ENCODE results near the gene CRTC1. TPM values are rescaled to one million over a fixed set of nuclear protein-coding genes. Genes with fewer than 3 reads are reported as not detected.
"Not testable (repeated sequence)": the region's sequence is repeated elsewhere in the genome, so short reads cannot be mapped to it uniquely, and the experiment has no call there.

Gene CRTC1
- polyA plus RNA-seq, 12 donors, result 9.8 to 29.3 (median 11.7) TPM; not detected in 1

- no peak for DNase-seq
Measured at GRCh38 chr19:18726846-18727245, 43.4 kb downstream of the CRTC1 start.

- DNase-seq, result not testable (repeated sequence)
Measured at GRCh38 chr19:18727602-18728001, 44.1 kb downstream of the CRTC1 start.

GRCh38 chr19:18729933-18730530 lies 46.6 kb downstream of the CRTC1 start:
- DNase-seq, result no peak

GRCh38 chr19:18730885-18731513 lies 47.5 kb downstream of the CRTC1 start:
- no peak for DNase-seq

- no peak for DNase-seq
Measured at GRCh38 chr19:18731562-18732008, 48.1 kb downstream of the CRTC1 start.

- DNase-seq, result no peak
Measured at GRCh38 chr19:18733196-18733647, 49.7 kb downstream of the CRTC1 start.

GRCh38 chr19:18733762-18734332 lies 50.4 kb downstream of the CRTC1 start:
- DNase-seq, result not testable (repeated sequence)

- DNase-seq, result no peak
Measured at GRCh38 chr19:18735324-18735723, 51.8 kb downstream of the CRTC1 start.

- DNase-seq, result no peak
Measured at GRCh38 chr19:18735752-18736151, 52.3 kb downstream of the CRTC1 start.

GRCh38 chr19:18736415-18737336 lies 53.2 kb downstream of the CRTC1 start:
- no peak for DNase-seq

- no peak for DNase-seq
Measured at GRCh38 chr19:18737337-18737953, 54.0 kb downstream of the CRTC1 start.

GRCh38 chr19:18737954-18738351 lies 54.5 kb downstream of the CRTC1 start:
- DNase-seq, result no peak

GRCh38 chr19:18738961-18739690 lies 55.6 kb downstream of the CRTC1 start:
- no peak for DNase-seq

- DNase-seq, result no peak
Measured at GRCh38 chr19:18741124-18742121, 57.9 kb downstream of the CRTC1 start.

GRCh38 chr19:18742324-18742723 lies 58.8 kb downstream of the CRTC1 start:
- no peak for DNase-seq

- no peak for DNase-seq
Measured at GRCh38 chr19:18742838-18743783, 59.6 kb downstream of the CRTC1 start.

GRCh38 chr19:18743784-18744418 lies 60.4 kb downstream of the CRTC1 start:
- DNase-seq, result no peak

Data from muscle of arm (tissue), 12 donors.